IPS-18a (cell line): ENCODE results near the gene POLD1.
A peak's percentile ranks its signal among the peaks of the same experiment; 100 is the strongest.

Source experiments
- H3K27ac ChIP-seq: one replicate; pipeline ENCODE4 v1.5.1; 2013; ENCODE audit warnings: low read length
- H3K27me3 ChIP-seq: one replicate; pipeline ENCODE4 v1.6.1; 2013; ENCODE audit warnings: mild to moderate bottlenecking, low read length; ENCODE audit not compliant: control insufficient read depth, insufficient read depth
- H3K36me3 ChIP-seq: one replicate; pipeline ENCODE4 v1.6.1; 2013; ENCODE audit warnings: low read depth, low read length; ENCODE audit not compliant: control insufficient read depth
- H3K4me1 ChIP-seq: one replicate; pipeline ENCODE4 v1.6.1; 2013; ENCODE audit warnings: low read depth, low read length; ENCODE audit not compliant: control insufficient read depth
- H3K4me3 ChIP-seq: one replicate; pipeline ENCODE4 v1.5.1; 2013; ENCODE audit warnings: low read length
- H3K9ac ChIP-seq: one replicate; pipeline ENCODE4 v1.6.1; 2013; ENCODE audit warnings: mild to moderate bottlenecking, low read length, moderate library complexity
- H3K9me3 ChIP-seq: one replicate; pipeline ENCODE4 v1.6.1; 2013; ENCODE audit warnings: low read depth, low read length; ENCODE audit not compliant: control insufficient read depth

The POLD1 gene

GRCh38 chr19:50417111-50418081, 33.2 kb downstream of the POLD1 start:
- no peak overlapping the region for H3K4me3 ChIP-seq
- peaks cover 3% of the 10 kb centered on the region for H3K4me1 ChIP-seq
- no peaks in the 10 kb centered on the region for H3K9me3 ChIP-seq
- no peak overlapping the region for H3K27ac ChIP-seq
- H3K9ac ChIP-seq, result no peak overlapping the region
- H3K27me3 ChIP-seq, result peaks cover 13% of the 10 kb centered on the region
- H3K36me3 ChIP-seq, result no peaks in the 10 kb centered on the region

- Histone ChIP-seq H3K36me3 (no peaks in the 10 kb centered on the region), H3K4me1 (peaks cover 3% of the 10 kb centered on the region), H3K27me3 (peaks cover 13% of the 10 kb centered on the region), H3K9me3 (no peaks in the 10 kb centered on the region), H3K9ac (no peak within 1 kb of the TSS), H3K27ac (no peak within 1 kb of the TSS), H3K4me3 (peak within 1 kb of the TSS; percentile 60)
These were observed 34.3 kb downstream of the POLD1 start, which contains the start of gene SPIB for GRCh38 chr19:50418176-50419021. TSS of gene SPIB (plus strand) at chr19:50418938. CDS start at chr19:50418963, 25 bp downstream.

GRCh38 chr19:50419022-50419579, 35.0 kb downstream of the POLD1 start:
- no peak overlapping the region for H3K9ac ChIP-seq
- H3K27me3 ChIP-seq, result peaks cover 13% of the 10 kb centered on the region
- H3K27ac ChIP-seq, result no peak overlapping the region
- no peaks in the 10 kb centered on the region for H3K9me3 ChIP-seq
- peak overlapping the region; percentile 60 for H3K4me3 ChIP-seq
- peaks cover 3% of the 10 kb centered on the region for H3K4me1 ChIP-seq
- no peaks in the 10 kb centered on the region for H3K36me3 ChIP-seq

- Histone ChIP-seq H3K9ac (no peak overlapping the region), H3K9me3 (no peaks in the 10 kb centered on the region), H3K27me3 (peaks cover 13% of the 10 kb centered on the region), H3K27ac (no peak overlapping the region), H3K4me3 (peak overlapping the region; percentile 60), H3K4me1 (peaks cover 3% of the 10 kb centered on the region), H3K36me3 (no peaks in the 10 kb centered on the region)
These were observed 35.5 kb downstream of the POLD1 start for GRCh38 chr19:50419580-50420035.

- no peak overlapping the region for H3K9ac ChIP-seq
- H3K36me3 ChIP-seq, result no peaks in the 10 kb centered on the region
- H3K4me3 ChIP-seq, result peak overlapping the region; percentile 60
- H3K27me3 ChIP-seq, result peaks cover 13% of the 10 kb centered on the region
- H3K27ac ChIP-seq, result no peak overlapping the region
- H3K9me3 ChIP-seq, result no peaks in the 10 kb centered on the region
- peaks cover 3% of the 10 kb centered on the region for H3K4me1 ChIP-seq
These were observed 36.0 kb downstream of the POLD1 start for GRCh38 chr19:50420127-50420526.

GRCh38 chr19:50420808-50421207, 36.7 kb downstream of the POLD1 start:
- H3K4me1 ChIP-seq, result peaks cover 3% of the 10 kb centered on the region

GRCh38 chr19:50422397-50423278, 38.5 kb downstream of the POLD1 start:
- H3K27me3 ChIP-seq, result peaks cover 13% of the 10 kb centered on the region
- no peaks in the 10 kb centered on the region for H3K36me3 ChIP-seq
- no peak overlapping the region for H3K4me3 ChIP-seq
- peaks cover 3% of the 10 kb centered on the region for H3K4me1 ChIP-seq
- H3K9me3 ChIP-seq, result no peaks in the 10 kb centered on the region
- no peak overlapping the region for H3K27ac ChIP-seq
- H3K9ac ChIP-seq, result no peak overlapping the region

More at GRCh38 chr19:50420808-50421207, 36.7 kb downstream of the POLD1 start:
- Histone ChIP-seq H3K27me3 (peaks cover 13% of the 10 kb centered on the region), H3K36me3 (no peaks in the 10 kb centered on the region), H3K9me3 (no peaks in the 10 kb centered on the region), H3K27ac (no peak overlapping the region), H3K9ac (no peak overlapping the region), H3K4me3 (no peak overlapping the region)

GRCh38 chr19:50423279-50424113, 39.3 kb downstream of the POLD1 start:
- H3K9ac ChIP-seq, result no peak overlapping the region
- H3K36me3 ChIP-seq, result no peaks in the 10 kb centered on the region
- H3K4me3 ChIP-seq, result no peak overlapping the region
- no peaks in the 10 kb centered on the region for H3K9me3 ChIP-seq
- no peak overlapping the region for H3K27ac ChIP-seq
- peaks cover 13% of the 10 kb centered on the region for H3K27me3 ChIP-seq
- H3K4me1 ChIP-seq, result peaks cover 3% of the 10 kb centered on the region

- H3K27me3 ChIP-seq, result peaks cover 7% of the 10 kb centered on the region
- H3K4me1 ChIP-seq, result no peaks in the 10 kb centered on the region
- no peak overlapping the region for H3K9ac ChIP-seq
- no peaks in the 10 kb centered on the region for H3K9me3 ChIP-seq
- H3K36me3 ChIP-seq, result no peaks in the 10 kb centered on the region
- no peak overlapping the region for H3K27ac ChIP-seq
- H3K4me3 ChIP-seq, result no peak overlapping the region
These were observed 41.4 kb downstream of the POLD1 start for GRCh38 chr19:50425581-50425980.

GRCh38 chr19:50427318-50427925, 43.3 kb downstream of the POLD1 start:
- Histone ChIP-seq H3K4me3 (no peak overlapping the region), H3K27me3 (peaks cover 11% of the 10 kb centered on the region), H3K9me3 (no peaks in the 10 kb centered on the region), H3K27ac (no peak overlapping the region), H3K4me1 (no peaks in the 10 kb centered on the region), H3K9ac (no peak overlapping the region), H3K36me3 (no peaks in the 10 kb centered on the region)
